GM12865 (cell line): ENCODE results near the gene SEC61G.

Source experiments
- DNase-seq: peaks from one replicate; pipeline ENCODE4 v3.0.0; 2010; ENCODE audit warnings: low read depth
- H3K4me3 ChIP-seq: 2 replicates; pipeline ENCODE4 v1.5.1; 2011; ENCODE audit warnings: mild to moderate bottlenecking, low read depth, low read length, control low read depth
- CTCF ChIP-seq: IDR thresholded peaks from 2 replicates; pipeline ENCODE4 v1.5.1; 2011; ENCODE audit warnings: low read length, control low read depth, low read depth, inconsistent platforms; ENCODE audit not compliant: insufficient read depth; ENCODE audit errors: missing control alignments

SEC61G gene

GRCh38 chr7:54758702-54759592 is at the start of gene SEC61G:
Gene SEC61G (minus strand): TSS chr7:54759211. CDS start chr7:54757588, 1,623 bp downstream.
- DNase-seq: peak; percentile 98
- no peak for TF ChIP-seq CTCF
- H3K4me3 ChIP-seq: peak within 1 kb of the TSS; percentile 79

- DNase-seq: peak; percentile 44
- no peak for TF ChIP-seq CTCF
- H3K4me3 ChIP-seq: no peak overlapping the region
Measured at GRCh38 chr7:54802841-54803240, 43.8 kb upstream of the SEC61G start.

GRCh38 chr7:54802114-54802513 is 43.1 kb upstream of the SEC61G start:
- TF ChIP-seq CTCF: no peak
- no peak for DNase-seq
- H3K4me3 ChIP-seq: no peak overlapping the region

GRCh38 chr7:54799792-54800191 is 40.8 kb upstream of the SEC61G start:
- TF ChIP-seq CTCF: no peak

GRCh38 chr7:54798530-54798929 is 39.5 kb upstream of the SEC61G start:
- no peak for DNase-seq
- no peak overlapping the region for H3K4me3 ChIP-seq
- no peak for TF ChIP-seq CTCF

More at GRCh38 chr7:54799792-54800191, 40.8 kb upstream of the SEC61G start:
- DNase-seq: no peak
- no peak overlapping the region for H3K4me3 ChIP-seq

GRCh38 chr7:54796853-54797252 is 37.8 kb upstream of the SEC61G start:
- TF ChIP-seq CTCF: no peak

More at GRCh38 chr7:54796853-54797252, 37.8 kb upstream of the SEC61G start:
- H3K4me3 ChIP-seq: no peak overlapping the region
- no peak for DNase-seq
